Keratinocyte (primary cell): Measurements from ENCODE around the gene MRPS18A. TPM values are rescaled to one million over a fixed set of nuclear protein-coding genes. Genes with fewer than 3 reads are reported as not detected.

Source experiments
- DNase-seq: peaks from one replicate; pipeline ENCODE4 v3.0.0-alpha.2; 2011; ENCODE audit warnings: low read depth, missing footprints, low spot score
- FAIRE-seq: peaks from 2 replicates; lab custom pipeline; 2011; peaks lifted over from hg19 to GRCh38; lab: Jason Lieb, UNC
- H2AFZ ChIP-seq: 2 replicates; pipeline ENCODE4 v1.6.0; 2012; ENCODE audit warnings: low read length, control low read depth, inconsistent platforms; ENCODE audit not compliant: control insufficient read depth
- H3K27ac ChIP-seq: 2 replicates; pipeline ENCODE4 v1.5.1; 2011; ENCODE audit warnings: low read length; ENCODE audit not compliant: control insufficient read depth, insufficient read depth
- H3K27me3 ChIP-seq: 3 replicates; pipeline ENCODE4 v1.6.0; 2011; ENCODE audit warnings: low read length; ENCODE audit not compliant: control insufficient read depth, insufficient read depth; ENCODE audit errors: extremely low read depth
- H3K36me3 ChIP-seq, 2 experiments: 2 replicates in 1 of 2; 3 replicates in 1 of 2; pipeline ENCODE4 v1.5.1; 2011; ENCODE audit warnings: low read length in 2 of 2, mild to moderate bottlenecking in 1 of 2; ENCODE audit not compliant: control insufficient read depth in 2 of 2, insufficient read depth in 2 of 2; ENCODE audit errors: extremely low read depth in 1 of 2
- H3K4me1 ChIP-seq: 3 replicates; pipeline ENCODE4 v1.5.1; 2011; ENCODE audit warnings: low read length; ENCODE audit not compliant: control insufficient read depth, insufficient read depth; ENCODE audit errors: extremely low read depth
- H3K4me2 ChIP-seq: 3 replicates; pipeline ENCODE4 v1.6.0; 2011; ENCODE audit warnings: low read depth, low read length; ENCODE audit not compliant: control insufficient read depth, insufficient read depth; ENCODE audit errors: extremely low read depth
- H3K4me3 ChIP-seq, 3 experiments: fragments of 200-600 bp in 1 of 3; sonication (generic) in 1 of 3; 2 replicates in 2 of 3; 3 replicates in 1 of 3; pipeline ENCODE4 v1.5.1; 2011 to 2016; ENCODE audit warnings: low read length in 3 of 3, mild to moderate bottlenecking in 3 of 3, control low read depth in 2 of 3, inconsistent platforms in 1 of 3, low read depth in 1 of 3, mixed read lengths in 1 of 3, mixed run types in 1 of 3, moderate library complexity in 1 of 3; ENCODE audit not compliant: control insufficient read depth in 2 of 3, insufficient read depth in 2 of 3; ENCODE audit errors: extremely low read depth in 1 of 3
- H3K79me2 ChIP-seq: 2 replicates; pipeline ENCODE4 v1.6.0; 2012; ENCODE audit warnings: low read length; ENCODE audit not compliant: control insufficient read depth, insufficient read depth
- H3K9ac ChIP-seq: 3 replicates; pipeline ENCODE4 v1.6.0; 2011; ENCODE audit warnings: low read length; ENCODE audit not compliant: control insufficient read depth, insufficient read depth; ENCODE audit errors: extremely low read depth
- H3K9me1 ChIP-seq: 3 replicates; pipeline ENCODE4 v1.6.0; 2011; ENCODE audit warnings: low read length; ENCODE audit not compliant: control insufficient read depth, insufficient read depth; ENCODE audit errors: extremely low read depth
- H3K9me3 ChIP-seq: 2 replicates; pipeline ENCODE4 v1.5.1; 2012; ENCODE audit warnings: low read depth, low read length; ENCODE audit not compliant: control insufficient read depth
- H4K20me1 ChIP-seq: 3 replicates; pipeline ENCODE4 v1.6.0; 2011; ENCODE audit warnings: low read length; ENCODE audit not compliant: control insufficient read depth, insufficient read depth; ENCODE audit errors: extremely low read depth
- CTCF ChIP-seq, 3 experiments: IDR thresholded peaks in 1 of 3; conservative IDR thresholded peaks in 1 of 3; optimal IDR thresholded peaks in 1 of 3; 2 replicates in 2 of 3; 3 replicates in 1 of 3; pipeline versions ENCODE3 to v1.5.1; 2011; ENCODE audit warnings: low read length in 3 of 3, mild to moderate bottlenecking in 3 of 3, moderate library complexity in 2 of 3, control low read depth in 1 of 3, inconsistent platforms in 1 of 3; ENCODE audit not compliant: insufficient read depth in 2 of 3; ENCODE audit errors: extremely low read depth in 1 of 3
- EZH2 ChIP-seq: IDR thresholded peaks from one replicate; pipeline ENCODE4 v1.6.1; 2012; ENCODE audit warnings: inconsistent platforms, mild to moderate bottlenecking, low read length, moderate library complexity
- dilution Hi-C: fragments of 300-500 bp; cut with MboI; formaldehyde crosslinking; loops from one replicate; pipeline ENCODE4 v1.7.0; 2020; ENCODE audit warnings: low sequenced_read_pairs; ENCODE audit not compliant: extremely low pct_ligation_motif_present
- polyA plus RNA-seq, 5 experiments: library from polyadenylated mRNA; depleted of rRNA in 3 of 5; stranded (reverse) in 3 of 5; stranded (forward) in 1 of 5; unstranded in 1 of 5; fragments of >200 nt; gene quantifications; 1 replicate in 1 of 5; 2 replicates in 3 of 5; 3 replicates in 1 of 5; pipeline versions ENCODE4 v1.2.1 to v1.2.3, GENCODE V29; 2011 to 2012; ENCODE audit warnings: missing spikeins in 2 of 5, low read depth in 1 of 5, low replicate concordance in 1 of 5

Gene MRPS18A
- polyA plus RNA-seq, 1 donor (not counting 4 experiments of a cell fraction or from before 2014, with no cell fraction given): 48.8 TPM

- no peak overlapping the region for H3K27ac ChIP-seq
- dilution Hi-C loops: no loop called here
- H3K79me2 ChIP-seq: no peaks in the 10 kb centered on the region
- no peak overlapping the region for H3K4me3 ChIP-seq
- peaks cover 14% of the 10 kb centered on the region for H3K4me1 ChIP-seq
- H3K36me3 ChIP-seq: no peaks in the 10 kb centered on the region
- no peak overlapping the region for H3K4me2 ChIP-seq
- no peaks in the 10 kb centered on the region for H3K9me1 ChIP-seq
- no peaks in the 10 kb centered on the region for H3K9me3 ChIP-seq
- no peak for TF ChIP-seq CTCF (optimal IDR thresholded peaks at IDR 0.05 in 1 of 3, IDR thresholded peaks at IDR 0.05 in 1 of 3, conservative IDR thresholded peaks at IDR 0.05 in 1 of 3; ENCODE audit: extremely low read depth in 1 of 3, insufficient read depth in 2 of 3, low read length in 3 of 3)
- no peak for TF ChIP-seq EZH2
- H2AFZ ChIP-seq: no peak overlapping the region
- H3K9ac ChIP-seq: no peak overlapping the region
- DNase-seq: no peak
- peaks cover 3% of the 10 kb centered on the region for H3K27me3 ChIP-seq
- no peak for FAIRE-seq
- no peaks in the 10 kb centered on the region for H4K20me1 ChIP-seq
Observed at GRCh38 chr6:43707767-43708166, 20.2 kb upstream of the MRPS18A start.

GRCh38 chr6:43707269-43707668 is 19.7 kb upstream of the MRPS18A start:
- no peaks in the 10 kb centered on the region for H4K20me1 ChIP-seq
- H3K9me3 ChIP-seq: no peaks in the 10 kb centered on the region
- FAIRE-seq: no peak
- no peaks in the 10 kb centered on the region for H3K79me2 ChIP-seq
- dilution Hi-C loops: no loop called here
- H3K27me3 ChIP-seq: no peaks in the 10 kb centered on the region
- H3K27ac ChIP-seq: no peak overlapping the region
- no peak overlapping the region for H3K9ac ChIP-seq
- no peaks in the 10 kb centered on the region for H3K9me1 ChIP-seq
- H3K4me1 ChIP-seq: peaks cover 19% of the 10 kb centered on the region
- H3K4me2 ChIP-seq: no peak overlapping the region
- no peak for DNase-seq
- TF ChIP-seq EZH2: no peak
- no peak for TF ChIP-seq CTCF (optimal IDR thresholded peaks at IDR 0.05 in 1 of 3, IDR thresholded peaks at IDR 0.05 in 1 of 3, conservative IDR thresholded peaks at IDR 0.05 in 1 of 3; ENCODE audit: extremely low read depth in 1 of 3, insufficient read depth in 2 of 3, low read length in 3 of 3)
- H3K36me3 ChIP-seq: no peaks in the 10 kb centered on the region
- no peak overlapping the region for H3K4me3 ChIP-seq
- H2AFZ ChIP-seq: no peak overlapping the region
